NCI-H1436 treated with DMSO at 0.1 percent for 48 hours (cell line): Measurements from ENCODE around the gene CCDC33.
A peak's percentile ranks its signal among the peaks of the same experiment; 100 is the strongest.

Experiments used
- DNase-seq: peaks from one replicate; lab custom pipeline; 2025; lab: John Stamatoyannopoulos, UW

The CCDC33 gene

GRCh38 chr15:74235962-74236361 is at the start of gene CCDC33:
TSS of gene CCDC33 (plus strand) at chr15:74236326. CDS start at chr15:74236720, 394 bp downstream.
- no peak for DNase-seq

- no peak for DNase-seq
Observed at GRCh38 chr15:74188216-74188615, 47.9 kb upstream of the CCDC33 start.

GRCh38 chr15:74191798-74192197 is 44.3 kb upstream of the CCDC33 start:
- no peak for DNase-seq

GRCh38 chr15:74192751-74193150 is 43.4 kb upstream of the CCDC33 start:
- no peak for DNase-seq

- no peak for DNase-seq
Observed at GRCh38 chr15:74193299-74193718, 42.8 kb upstream of the CCDC33 start.

GRCh38 chr15:74193905-74194304 is 42.2 kb upstream of the CCDC33 start:
- DNase-seq: no peak

GRCh38 chr15:74194572-74195559 is 41.3 kb upstream of the CCDC33 start:
- DNase-seq: no peak

- DNase-seq: no peak
Observed at GRCh38 chr15:74196175-74196574, 40.0 kb upstream of the CCDC33 start.

- no peak for DNase-seq
Observed at GRCh38 chr15:74197176-74197965, 38.8 kb upstream of the CCDC33 start.

- no peak for DNase-seq
Observed at GRCh38 chr15:74199297-74199652, 36.9 kb upstream of the CCDC33 start.

GRCh38 chr15:74200412-74200815 is 35.7 kb upstream of the CCDC33 start:
- no peak for DNase-seq

GRCh38 chr15:74200871-74201419 is 35.2 kb upstream of the CCDC33 start:
- no peak for DNase-seq

- no peak for DNase-seq
Observed at GRCh38 chr15:74201710-74202420, 34.3 kb upstream of the CCDC33 start.

- peak; percentile 63 for DNase-seq
Observed at GRCh38 chr15:74202452-74203401, 33.4 kb upstream of the CCDC33 start, which contains the start of gene STRA6. TSS of gene STRA6 (minus strand) at chr15:74202787. CDS start at chr15:74202267, 520 bp downstream.

GRCh38 chr15:74203914-74204431 is 32.2 kb upstream of the CCDC33 start:
- DNase-seq: no peak

GRCh38 chr15:74205582-74205947 is 30.6 kb upstream of the CCDC33 start:
- DNase-seq: no peak

GRCh38 chr15:74206801-74207281 is 29.3 kb upstream of the CCDC33 start:
- no peak for DNase-seq

- DNase-seq: no peak
Observed at GRCh38 chr15:74207652-74208440, 28.3 kb upstream of the CCDC33 start.

GRCh38 chr15:74208496-74208895 is 27.6 kb upstream of the CCDC33 start:
- no peak for DNase-seq
